DOHH2 (cell line): Measurements from ENCODE around the gene CSNK2A1.

Experiments
- EZH2phosphoT487 ChIP-seq: fragments of 200-600 bp; sonication (generic); IDR thresholded peaks from 2 replicates; pipeline ENCODE4 v1.6.1; 2017; ENCODE audit warnings: borderline replicate concordance, mild to moderate bottlenecking, antibody characterized with exemption, low read length, moderate library complexity, mixed read lengths
- TF ChIP-seq, protein P1 (sequence below): fragments of 200-600 bp; sonication (generic); IDR thresholded peaks from one replicate; pipeline ENCODE4 v1.5.1; 2014; ENCODE audit warnings: antibody characterized with exemption, mild to moderate bottlenecking, low read depth, low read length; ENCODE audit not compliant: poor library complexity, severe bottlenecking

DNA sequence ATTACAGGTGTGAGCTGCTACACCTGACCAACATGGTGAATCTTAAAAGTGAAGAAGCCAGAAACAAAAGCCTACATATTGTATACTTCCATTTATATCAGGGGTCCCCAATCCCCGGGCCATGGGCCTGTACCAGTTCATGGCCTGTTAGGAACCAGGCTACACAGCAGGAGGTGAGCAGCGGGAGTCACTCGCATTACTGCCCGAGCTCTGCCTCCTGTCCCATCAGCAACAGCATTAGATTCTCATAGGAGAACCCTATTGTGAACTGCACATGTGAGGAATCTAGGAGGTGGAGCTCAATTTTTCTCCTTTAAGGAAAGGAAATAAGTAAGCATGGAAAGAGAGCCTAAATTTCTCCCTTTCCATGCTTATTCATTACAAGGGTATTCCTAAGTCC, 21.7 kb downstream of the CSNK2A1 start:
- TF ChIP-seq, protein P1, sequence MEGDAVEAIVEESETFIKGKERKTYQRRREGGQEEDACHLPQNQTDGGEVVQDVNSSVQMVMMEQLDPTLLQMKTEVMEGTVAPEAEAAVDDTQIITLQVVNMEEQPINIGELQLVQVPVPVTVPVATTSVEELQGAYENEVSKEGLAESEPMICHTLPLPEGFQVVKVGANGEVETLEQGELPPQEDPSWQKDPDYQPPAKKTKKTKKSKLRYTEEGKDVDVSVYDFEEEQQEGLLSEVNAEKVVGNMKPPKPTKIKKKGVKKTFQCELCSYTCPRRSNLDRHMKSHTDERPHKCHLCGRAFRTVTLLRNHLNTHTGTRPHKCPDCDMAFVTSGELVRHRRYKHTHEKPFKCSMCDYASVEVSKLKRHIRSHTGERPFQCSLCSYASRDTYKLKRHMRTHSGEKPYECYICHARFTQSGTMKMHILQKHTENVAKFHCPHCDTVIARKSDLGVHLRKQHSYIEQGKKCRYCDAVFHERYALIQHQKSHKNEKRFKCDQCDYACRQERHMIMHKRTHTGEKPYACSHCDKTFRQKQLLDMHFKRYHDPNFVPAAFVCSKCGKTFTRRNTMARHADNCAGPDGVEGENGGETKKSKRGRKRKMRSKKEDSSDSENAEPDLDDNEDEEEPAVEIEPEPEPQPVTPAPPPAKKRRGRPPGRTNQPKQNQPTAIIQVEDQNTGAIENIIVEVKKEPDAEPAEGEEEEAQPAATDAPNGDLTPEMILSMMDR = no peak
- TF ChIP-seq EZH2phosphoT487 = no peak
